ENCODE results near the gene TRMT61A. TPM values are rescaled to one million over a fixed set of nuclear protein-coding genes. Genes with fewer than 3 reads are reported as not detected.

TRMT61A gene
- total RNA-seq, 4 donors from 2014 or later, result 12.4 to 36.0 (median 15.1) TPM

GRCh38 chr14:103542605-103543088, 13.7 kb downstream of the TRMT61A start:
- ATAC-seq (ENCODE audit: low FRiP score) (no peak), DNase-seq (ENCODE audit: low spot score) (no peak)
- TF ChIP-seq CTCF (IDR thresholded peaks at IDR 0.05), result no peak

GRCh38 chr14:103543140-103543539, 14.1 kb downstream of the TRMT61A start:
- ATAC-seq (ENCODE audit: low FRiP score) (no peak), DNase-seq (ENCODE audit: low spot score) (no peak)
- TF ChIP-seq CTCF (IDR thresholded peaks at IDR 0.05), result no peak

- no peak for ATAC-seq (ENCODE audit: low FRiP score)
- TF ChIP-seq CTCF (IDR thresholded peaks at IDR 0.05), result no peak
- DNase-seq (ENCODE audit: low spot score), result no peak
These were observed 14.9 kb downstream of the TRMT61A start for GRCh38 chr14:103543721-103544387.

- TF ChIP-seq CTCF (IDR thresholded peaks at IDR 0.05), result no peak
- ATAC-seq (ENCODE audit: low FRiP score) (no peak), DNase-seq (ENCODE audit: low spot score) (no peak)
These were observed 15.6 kb downstream of the TRMT61A start for GRCh38 chr14:103544388-103545218.

GRCh38 chr14:103545219-103545914, 16.4 kb downstream of the TRMT61A start:
- DNase-seq (ENCODE audit: low spot score), result no peak
- TF ChIP-seq CTCF (IDR thresholded peaks at IDR 0.05), result no peak
- no peak for ATAC-seq (ENCODE audit: low FRiP score)

- DNase-seq (ENCODE audit: low spot score) (no peak), ATAC-seq (ENCODE audit: low FRiP score) (no peak)
- TF ChIP-seq CTCF (IDR thresholded peaks at IDR 0.05), result no peak
These were observed 17.1 kb downstream of the TRMT61A start for GRCh38 chr14:103545915-103546651.
